D721Med (cell line): ENCODE data around the gene ANKAR.
"Not testable (repeated sequence)": the region's sequence is repeated elsewhere in the genome, so short reads cannot be mapped to it uniquely, and the experiment has no call there.

ENCODE experiments used
- DNase-seq: peaks from one replicate; pipeline ENCODE4 v3.0.0; 2011; ENCODE audit warnings: low spot score; ENCODE audit not compliant: insufficient read length
- FAIRE-seq: peaks from 2 replicates; lab custom pipeline; 2011; peaks lifted over from hg19 to GRCh38; lab: Jason Lieb, UNC
- CTCF ChIP-seq: IDR thresholded peaks from 2 replicates; pipeline ENCODE4 v1.5.1; 2012; ENCODE audit warnings: mild to moderate bottlenecking, control low read depth; ENCODE audit not compliant: insufficient read depth; ENCODE audit errors: missing control alignments

ANKAR gene

DNA sequence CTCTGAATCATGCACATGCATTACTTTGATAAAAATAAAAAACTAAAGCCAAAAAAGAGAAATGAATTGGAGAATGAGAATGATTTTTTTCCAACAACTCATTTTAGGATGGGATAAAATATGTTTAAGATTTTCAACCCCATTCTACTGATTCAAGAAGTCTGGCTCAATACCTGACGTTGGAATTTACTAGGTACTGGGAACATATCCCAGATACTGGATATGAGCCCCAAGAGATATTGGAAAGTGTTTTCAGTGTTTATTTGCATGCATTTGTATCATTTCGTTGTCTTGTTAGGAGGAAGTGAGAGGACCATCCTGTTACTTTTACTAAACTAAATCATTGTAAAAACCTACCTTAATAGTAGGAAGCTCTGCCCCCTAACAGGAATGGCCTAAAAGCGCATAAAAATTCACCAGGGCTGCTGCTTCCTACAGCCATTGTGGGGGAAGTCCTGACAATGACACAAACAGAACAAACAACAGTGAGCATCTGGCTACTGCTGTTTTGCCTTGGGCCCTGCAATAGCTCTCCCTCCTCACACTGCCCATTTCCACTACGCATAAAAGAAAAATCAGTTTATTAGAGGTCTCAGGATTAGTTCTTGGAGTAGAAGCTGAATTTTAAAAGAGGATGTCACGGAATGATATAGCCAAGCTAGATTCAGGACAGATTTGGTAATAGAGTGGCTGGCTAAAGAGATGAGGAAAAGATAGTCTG lies 35.2 kb downstream of the ANKAR start:
- TF ChIP-seq CTCF = no peak
- DNase-seq (no peak), FAIRE-seq (no peak)

DNA sequence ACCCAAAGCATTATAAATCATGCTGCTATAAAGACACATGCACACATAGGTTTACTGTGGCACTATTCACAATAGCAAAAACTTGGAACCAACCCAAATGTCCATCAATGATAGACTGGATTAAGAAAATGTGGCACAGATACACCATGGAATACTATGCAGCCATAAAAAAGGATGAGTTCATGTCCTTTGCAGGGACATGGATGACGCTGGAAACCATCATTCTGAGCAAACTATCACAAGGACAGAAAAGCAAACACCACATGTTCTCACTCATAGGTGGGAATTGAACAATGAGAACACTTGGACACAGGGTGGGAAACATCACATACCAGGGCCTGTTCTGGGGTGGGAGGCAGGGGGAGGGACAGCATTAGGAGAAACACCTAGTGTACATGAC lies 43.1 kb downstream of the ANKAR start:
- not testable (repeated sequence) for DNase-seq, FAIRE-seq

GRCh38 chr2:189719571-189719970 lies 45.1 kb downstream of the ANKAR start:
- DNase-seq (no peak), FAIRE-seq (no peak)
- no peak for TF ChIP-seq CTCF

GRCh38 chr2:189723192-189723591 lies 48.7 kb downstream of the ANKAR start:
- no peak for TF ChIP-seq CTCF
- DNase-seq = no peak
- FAIRE-seq = no peak
